GM19455 (cell line): ENCODE data around the gene XRCC4.
"Not testable (repeated sequence)": the region's sequence is repeated elsewhere in the genome, so short reads cannot be mapped to it uniquely, and the experiment has no call there.

Experiments used
- ATAC-seq: cut with Tn5 transposase; IDR thresholded peaks from one replicate; pipeline ENCODE4 v1.9.1; 2021; ENCODE audit not compliant: unreplicated experiment

Gene XRCC4

GRCh38 chr5:83341815-83342334 lies 264.5 kb downstream of the XRCC4 start:
- ATAC-seq = no peak

GRCh38 chr5:83342465-83342864 lies 265.1 kb downstream of the XRCC4 start:
- no peak for ATAC-seq

- ATAC-seq = no peak
Measured at GRCh38 chr5:83343299-83343698, 266.0 kb downstream of the XRCC4 start.

GRCh38 chr5:83345423-83345822 lies 268.1 kb downstream of the XRCC4 start:
- ATAC-seq = no peak

DNA sequence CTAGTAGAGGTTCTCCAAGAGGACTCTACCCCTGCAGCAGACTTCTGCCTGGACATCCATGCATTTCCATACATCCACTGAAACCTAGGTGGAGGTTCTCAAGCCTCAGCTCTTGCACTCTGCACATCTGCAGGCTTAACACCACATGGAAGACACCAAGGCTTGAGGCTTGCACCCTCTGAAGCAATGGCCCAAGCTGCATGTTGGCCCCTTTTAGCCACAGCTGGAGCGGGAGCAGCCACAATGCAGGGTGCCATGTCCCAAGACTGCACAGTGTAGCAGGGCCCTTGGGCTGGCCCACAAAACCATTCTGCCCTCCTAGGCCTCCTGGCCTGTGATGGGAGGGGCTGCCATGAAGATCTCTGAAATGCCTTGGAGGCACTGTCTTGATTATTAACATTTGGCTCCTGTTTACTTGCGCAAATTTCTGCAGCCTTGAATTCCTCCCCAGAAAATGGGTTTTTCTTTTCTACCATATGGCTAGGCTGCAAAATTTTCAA lies 271.0 kb downstream of the XRCC4 start:
- ATAC-seq = no peak

DNA sequence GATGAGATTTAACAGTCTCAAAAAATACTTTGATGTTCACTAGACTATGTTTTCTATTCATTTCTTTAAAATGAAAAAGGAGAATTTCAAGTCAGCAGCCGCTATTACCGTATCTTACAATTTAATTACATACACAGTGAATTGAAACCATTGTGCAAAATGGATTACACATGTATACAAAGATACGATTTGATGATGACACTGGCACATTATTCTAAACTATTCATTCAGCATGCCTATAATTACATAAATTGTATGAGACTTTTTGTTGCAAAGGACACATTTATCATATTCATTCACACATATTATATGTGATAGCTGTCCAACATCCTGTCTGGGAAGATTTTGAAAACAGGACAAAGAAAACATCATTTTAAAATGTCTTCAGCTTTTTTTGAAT lies 275.9 kb downstream of the XRCC4 start:
- no peak for ATAC-seq

- no peak for ATAC-seq
Measured at GRCh38 chr5:83353774-83354173, 276.4 kb downstream of the XRCC4 start.

DNA sequence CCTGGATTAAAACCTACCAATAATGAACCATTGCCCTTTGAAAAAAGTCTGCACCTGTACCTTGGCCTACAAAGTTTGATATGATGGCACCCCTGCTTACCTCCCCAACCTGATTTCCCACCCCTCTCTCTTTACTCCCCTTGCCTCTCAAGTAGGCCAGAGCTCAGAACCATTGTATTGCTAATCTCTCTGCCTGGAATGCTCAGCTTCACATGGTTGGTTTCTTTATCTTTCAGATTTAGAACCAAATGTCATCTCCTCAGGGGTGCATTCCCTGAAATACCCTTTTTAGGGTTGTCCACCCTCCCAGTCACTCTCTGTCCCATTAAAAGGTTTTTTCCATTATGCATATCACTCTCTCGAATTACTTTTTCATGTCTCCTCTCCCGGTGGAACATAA lies 277.6 kb downstream of the XRCC4 start:
- no peak for ATAC-seq

- not testable (repeated sequence) for ATAC-seq
Measured at GRCh38 chr5:83355482-83356014, 278.2 kb downstream of the XRCC4 start.

GRCh38 chr5:83357621-83358231 lies 280.4 kb downstream of the XRCC4 start:
- no peak for ATAC-seq

- ATAC-seq = no peak
Measured at GRCh38 chr5:83360573-83360972, 283.2 kb downstream of the XRCC4 start.

GRCh38 chr5:83362526-83362925 lies 285.2 kb downstream of the XRCC4 start:
- ATAC-seq = no peak

DNA sequence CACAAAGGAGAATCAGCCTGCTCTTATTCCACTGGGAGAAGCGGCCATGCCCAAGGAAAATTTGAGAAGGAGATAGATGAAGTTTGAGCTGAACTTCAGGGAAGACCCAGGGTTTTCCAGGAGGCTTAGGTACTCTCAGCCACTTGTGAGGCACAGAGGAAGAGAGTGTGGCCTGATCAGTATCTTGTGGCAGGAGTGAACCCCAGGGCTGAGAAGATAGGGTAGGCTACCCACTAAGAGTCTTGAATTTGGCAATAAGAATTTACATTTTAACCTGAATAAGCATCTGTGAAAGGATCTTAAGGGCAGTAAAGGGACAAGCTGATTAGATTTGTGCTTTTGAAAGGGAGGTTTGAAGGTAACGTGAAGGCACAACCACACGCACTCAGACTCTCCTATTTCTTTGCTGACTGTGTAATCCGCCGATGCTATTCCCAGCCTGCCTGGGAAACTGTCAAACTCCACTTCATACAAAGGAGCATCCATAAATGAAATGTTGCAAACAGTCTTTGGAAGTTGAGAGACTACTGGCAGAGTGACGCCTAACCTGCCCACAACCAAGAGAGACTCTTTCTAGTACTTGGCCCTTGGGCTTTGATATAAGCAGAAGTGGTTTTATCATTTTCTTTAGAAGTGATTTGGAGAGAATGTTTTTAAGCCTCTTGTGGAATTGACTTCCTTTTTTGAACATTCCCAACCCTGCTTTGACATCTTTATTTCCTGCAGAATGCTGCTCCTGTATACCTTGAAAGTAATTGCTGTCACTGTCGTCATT lies 286.0 kb downstream of the XRCC4 start:
- no peak for ATAC-seq

DNA sequence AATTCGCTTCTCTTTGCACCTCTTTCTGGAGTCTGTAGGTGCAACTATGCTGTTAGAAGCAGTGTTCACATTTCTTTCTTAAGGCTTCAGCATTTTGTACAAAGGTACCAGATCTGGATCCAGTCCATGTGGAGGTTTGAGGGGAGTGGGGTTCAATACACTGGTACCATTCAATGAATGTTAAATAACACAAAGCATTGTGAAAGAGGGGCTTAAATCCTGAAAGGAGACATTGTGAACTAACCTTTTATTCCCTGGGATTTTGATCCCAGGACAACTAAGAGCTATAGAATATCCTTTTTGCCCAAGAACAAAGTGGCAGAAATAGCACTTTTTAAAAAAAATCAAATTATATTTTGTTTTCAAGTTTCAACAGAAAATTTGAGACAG lies 286.5 kb downstream of the XRCC4 start:
- no peak for ATAC-seq

GRCh38 chr5:83364312-83365299 lies 287.3 kb downstream of the XRCC4 start:
- ATAC-seq = peak; percentile 60

DNA sequence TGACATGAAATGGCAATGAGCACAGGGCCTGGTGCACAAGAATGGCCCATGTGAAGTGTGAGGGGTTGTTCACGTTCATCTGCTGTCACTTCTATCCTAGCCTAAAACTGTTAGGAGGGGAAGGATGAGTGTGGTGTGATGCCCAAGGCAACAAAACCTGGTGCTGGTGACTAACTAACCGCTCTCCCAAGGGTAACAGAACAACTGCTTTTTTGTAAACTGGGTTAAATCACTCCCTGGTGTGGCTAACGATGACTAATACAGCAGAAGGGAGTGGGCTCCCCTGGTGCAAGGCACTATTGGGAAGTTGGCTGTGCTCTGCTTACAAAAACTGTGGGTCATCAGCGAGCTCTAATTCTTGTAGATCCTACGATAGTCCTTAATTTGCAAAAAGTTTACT lies 291.0 kb downstream of the XRCC4 start:
- ATAC-seq = no peak

GRCh38 chr5:83368835-83369234 lies 291.5 kb downstream of the XRCC4 start:
- peak; percentile 39 for ATAC-seq

- ATAC-seq = no peak
Measured at GRCh38 chr5:83370957-83371356, 293.6 kb downstream of the XRCC4 start.

GRCh38 chr5:83371726-83372125 lies 294.4 kb downstream of the XRCC4 start:
- no peak for ATAC-seq

DNA sequence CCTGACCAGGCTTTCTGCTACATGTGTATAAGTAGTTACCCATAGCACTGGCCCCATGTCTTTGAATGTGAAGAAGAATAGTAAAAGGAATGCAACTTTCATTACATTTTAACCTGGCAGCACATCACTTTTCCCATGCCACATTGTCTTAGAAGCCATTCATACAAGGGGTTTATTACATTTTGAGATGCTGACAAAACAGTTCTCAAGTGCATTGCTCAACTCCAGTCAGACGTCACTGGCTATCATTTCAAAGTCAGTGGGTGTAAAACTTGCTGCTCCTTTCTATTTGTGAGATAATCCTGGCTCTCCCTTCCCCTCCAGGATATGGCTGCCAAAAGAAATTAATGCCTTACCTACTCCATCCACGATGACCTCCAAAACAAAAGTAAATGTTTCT lies 297.2 kb downstream of the XRCC4 start:
- ATAC-seq = no peak
